UCSD-AML1 (cell line): ENCODE measurements around the gene LRRC7.

Source experiments
- DNase-seq: peaks from one replicate; lab custom pipeline; 2025; ENCODE audit not compliant: unreplicated experiment; lab: John Stamatoyannopoulos, UW

The LRRC7 gene

DNA sequence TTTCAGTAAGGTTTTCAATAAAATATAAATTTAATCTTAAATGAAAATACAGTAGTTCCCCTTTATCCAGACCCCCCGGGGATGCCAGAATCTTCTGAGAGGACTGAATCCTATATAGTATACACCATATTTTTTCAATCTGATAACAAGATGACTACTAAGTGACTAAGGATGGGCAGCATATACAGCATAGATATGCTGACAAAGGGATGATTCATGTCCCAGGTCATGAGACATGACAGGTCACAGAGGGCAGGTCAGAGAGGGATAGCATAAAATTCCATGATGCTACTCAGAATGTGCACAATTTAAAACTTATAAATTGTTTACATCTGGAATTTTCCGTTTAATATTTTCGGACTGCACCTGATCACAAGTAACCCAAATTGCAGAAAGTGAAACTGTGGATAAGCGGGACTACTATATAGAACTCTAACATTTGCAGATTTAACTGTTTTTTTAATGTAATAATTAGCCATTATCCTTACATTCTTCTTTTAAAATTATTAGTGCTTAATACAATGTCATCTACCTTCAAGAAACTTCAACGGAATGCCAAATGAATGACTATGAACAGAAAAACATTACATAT, 588.9 kb downstream of the LRRC7 start:
- no peak for DNase-seq

DNA sequence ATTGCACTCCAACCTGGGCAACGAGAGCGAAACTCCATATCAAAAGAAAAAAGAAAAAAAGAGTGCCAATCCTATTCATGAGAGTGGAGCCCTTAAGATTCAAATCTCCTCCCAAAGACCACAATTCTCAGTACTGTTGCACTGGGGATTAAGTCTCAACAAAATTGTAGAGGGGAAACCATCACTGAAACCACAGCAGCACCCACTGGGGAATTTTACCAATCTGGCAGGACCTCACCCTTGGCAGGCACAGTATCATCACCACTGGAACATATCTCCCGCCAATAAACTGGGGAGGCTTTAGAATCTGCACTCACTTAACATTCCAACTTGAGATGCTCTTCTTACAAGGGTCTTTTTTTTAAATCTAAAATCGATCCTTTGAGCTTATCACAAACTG, 596.6 kb downstream of the LRRC7 start:
- DNase-seq: no peak

DNA sequence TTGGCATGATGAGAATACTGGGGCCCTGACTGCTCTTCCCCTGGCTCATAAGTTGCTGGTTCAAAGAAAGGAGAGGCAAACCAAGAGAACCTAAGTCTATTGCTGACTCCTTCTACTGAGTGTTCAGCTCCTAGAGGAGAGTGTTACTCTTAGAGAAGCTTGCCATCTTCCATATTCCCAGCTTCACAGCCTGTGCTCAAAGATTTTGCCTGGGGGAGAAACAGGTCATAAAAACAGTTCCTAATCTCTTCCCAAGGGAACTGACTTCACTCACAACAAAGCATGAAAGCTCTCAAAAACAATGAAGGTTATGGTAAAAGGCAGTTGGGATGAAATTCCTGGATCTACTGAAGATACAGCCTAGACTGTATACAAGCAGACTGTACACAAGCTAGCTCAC, 600.6 kb downstream of the LRRC7 start:
- DNase-seq: no peak

DNA sequence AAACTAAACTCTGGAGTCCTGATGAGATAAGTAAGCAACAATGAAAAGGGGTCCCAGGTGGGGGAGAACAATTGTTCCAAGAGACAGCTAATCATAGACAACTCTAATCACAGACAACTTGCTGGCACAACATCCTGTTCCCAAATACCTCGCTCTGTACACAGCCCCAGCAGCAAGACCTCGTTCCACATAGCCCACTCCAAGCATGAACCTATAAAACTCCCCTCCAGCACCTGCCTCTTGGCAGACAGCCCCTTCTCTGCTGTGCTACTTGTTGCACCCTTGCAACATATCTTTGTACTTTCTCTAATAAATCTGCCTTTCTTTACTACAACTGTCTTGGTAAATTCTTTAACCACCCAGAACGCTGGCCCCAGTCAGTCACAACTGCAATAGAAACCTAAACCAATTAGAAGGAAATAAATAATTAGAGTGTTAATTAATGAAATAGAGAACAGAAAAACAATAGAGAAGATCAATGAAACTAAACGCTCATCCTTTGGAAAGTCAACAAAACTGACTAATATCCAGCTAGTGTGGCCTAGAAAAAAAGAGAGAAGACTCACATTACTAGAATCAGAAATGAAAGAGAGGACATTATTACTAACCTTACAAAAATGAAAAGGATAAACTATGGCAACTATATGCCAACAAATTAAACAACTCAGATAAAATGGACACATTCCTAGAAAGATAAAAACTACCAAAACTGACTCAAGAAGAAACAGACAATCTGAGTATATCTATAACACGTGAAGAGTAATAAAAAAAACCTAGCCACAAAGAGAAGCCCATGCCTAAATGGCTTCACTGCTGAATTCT, 601.5 kb downstream of the LRRC7 start:
- DNase-seq: no peak

DNA sequence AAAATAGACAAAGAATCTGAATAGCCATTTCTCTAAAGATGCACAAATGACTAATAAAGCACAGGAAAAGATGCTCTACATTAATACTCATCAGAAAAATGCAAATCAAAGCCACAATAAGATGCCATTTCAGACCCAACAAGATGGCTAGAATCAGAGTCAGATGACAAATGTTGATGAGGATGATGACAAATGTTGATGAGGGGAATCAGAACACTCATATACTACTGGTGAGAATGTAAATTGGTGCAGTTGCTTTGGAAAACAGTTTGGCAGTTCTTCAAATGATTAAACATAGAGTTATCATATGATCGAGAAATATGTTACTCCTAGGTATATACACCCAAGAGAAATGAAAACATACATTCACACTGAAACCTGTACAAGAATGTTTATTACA, 603.8 kb downstream of the LRRC7 start:
- DNase-seq: no peak
